OCI-LY1 (cell line): ENCODE measurements around the gene TERB2.
"Not testable (repeated sequence)": the region's sequence is repeated elsewhere in the genome, so short reads cannot be mapped to it uniquely, and the experiment has no call there.

ENCODE experiments used
- EZH2 ChIP-seq: fragments of 200-600 bp; sonication (generic), shearing (Covaris generic); IDR thresholded peaks from 2 replicates; pipeline ENCODE4 v1.8.0; 2017; ENCODE audit warnings: borderline replicate concordance, mixed run types, mild to moderate bottlenecking, antibody characterized with exemption, low read length, moderate library complexity, mixed read lengths
- TF ChIP-seq, protein P1 (sequence below): fragments of 200-600 bp; sonication (generic), shearing (Covaris generic); IDR thresholded peaks from 2 replicates; pipeline ENCODE4 v1.5.1; 2017; ENCODE audit warnings: mild to moderate bottlenecking, antibody characterized with exemption, low read length, moderate library complexity, mixed read lengths

DNA sequence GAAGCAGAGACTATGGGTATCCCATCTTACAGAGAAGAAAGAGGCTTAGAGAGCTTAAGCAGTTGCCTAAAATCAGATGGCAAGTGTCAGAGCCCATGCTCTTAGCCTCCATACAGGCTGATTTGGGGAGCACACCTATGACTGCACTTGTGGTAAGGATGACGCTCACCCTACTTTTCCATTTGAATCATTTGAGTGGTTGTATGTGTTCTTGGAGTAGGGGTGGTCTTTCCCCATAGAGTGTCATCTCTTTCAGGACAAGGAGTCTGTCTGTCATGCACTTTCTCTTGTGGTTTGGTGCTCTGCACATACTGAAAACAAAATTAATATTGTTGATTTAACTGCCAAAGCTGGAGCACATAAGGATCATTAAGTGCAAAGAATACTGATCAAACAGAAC, 31.2 kb downstream of the TERB2 start:
- TF ChIP-seq, protein P1, sequence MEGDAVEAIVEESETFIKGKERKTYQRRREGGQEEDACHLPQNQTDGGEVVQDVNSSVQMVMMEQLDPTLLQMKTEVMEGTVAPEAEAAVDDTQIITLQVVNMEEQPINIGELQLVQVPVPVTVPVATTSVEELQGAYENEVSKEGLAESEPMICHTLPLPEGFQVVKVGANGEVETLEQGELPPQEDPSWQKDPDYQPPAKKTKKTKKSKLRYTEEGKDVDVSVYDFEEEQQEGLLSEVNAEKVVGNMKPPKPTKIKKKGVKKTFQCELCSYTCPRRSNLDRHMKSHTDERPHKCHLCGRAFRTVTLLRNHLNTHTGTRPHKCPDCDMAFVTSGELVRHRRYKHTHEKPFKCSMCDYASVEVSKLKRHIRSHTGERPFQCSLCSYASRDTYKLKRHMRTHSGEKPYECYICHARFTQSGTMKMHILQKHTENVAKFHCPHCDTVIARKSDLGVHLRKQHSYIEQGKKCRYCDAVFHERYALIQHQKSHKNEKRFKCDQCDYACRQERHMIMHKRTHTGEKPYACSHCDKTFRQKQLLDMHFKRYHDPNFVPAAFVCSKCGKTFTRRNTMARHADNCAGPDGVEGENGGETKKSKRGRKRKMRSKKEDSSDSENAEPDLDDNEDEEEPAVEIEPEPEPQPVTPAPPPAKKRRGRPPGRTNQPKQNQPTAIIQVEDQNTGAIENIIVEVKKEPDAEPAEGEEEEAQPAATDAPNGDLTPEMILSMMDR: not testable (repeated sequence)
- not testable (repeated sequence) for TF ChIP-seq EZH2
